Lower leg skin (tissue), 3 donors: Measurements from ENCODE around the gene VWDE.

Source experiments
- CTCF ChIP-seq, 3 donors: fragments of 450-650 bp; IDR thresholded peaks; one replicate each; pipeline ENCODE4 v1.5.1; 2016; ENCODE audit warnings: antibody characterized with exemption in 3 of 3, mild to moderate bottlenecking in 3 of 3, moderate library complexity in 2 of 3
- POLR2A ChIP-seq, 2 donors: fragments of 450-650 bp; IDR thresholded peaks; one replicate each; pipeline ENCODE4 v1.6.1; 2016 to 2017; ENCODE audit warnings: antibody characterized with exemption in 2 of 2, mild to moderate bottlenecking in 1 of 2, moderate library complexity in 1 of 2

DNA sequence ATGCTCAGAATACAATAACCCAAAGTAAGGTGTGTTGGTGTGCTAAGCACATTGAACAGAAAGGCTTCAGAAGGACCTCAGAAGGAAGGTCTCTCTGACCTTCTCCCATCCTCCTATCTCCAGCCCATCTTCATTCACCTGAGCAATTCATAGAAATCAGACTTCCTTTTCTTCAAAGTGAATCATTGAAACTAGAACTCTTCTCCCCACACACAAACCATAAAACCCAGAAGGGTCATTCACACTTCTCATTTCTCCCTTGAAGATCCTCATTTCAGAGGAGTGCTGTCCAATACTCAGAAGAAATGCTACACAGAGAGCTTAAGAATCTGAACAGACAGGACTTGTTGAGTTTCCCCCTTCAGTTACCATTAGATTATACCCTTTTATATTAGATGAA is 89.5 kb downstream of the VWDE start:
- no peak for TF ChIP-seq CTCF (IDR thresholded peaks at IDR 0.05)
- TF ChIP-seq POLR2A (IDR thresholded peaks at IDR 0.05): no peak
